NB4 (cell line): ENCODE measurements around the gene DPH2.

ENCODE experiments used
- DNase-seq: peaks from one replicate; pipeline ENCODE4 v3.0.0; 2010; ENCODE audit warnings: low read depth
- H3K4me3 ChIP-seq: one replicate; pipeline ENCODE4 v1.5.1; 2011; ENCODE audit warnings: mild to moderate bottlenecking, low read depth, low read length, moderate library complexity
- CTCF ChIP-seq: IDR thresholded peaks from one replicate; pipeline ENCODE4 v1.5.1; 2012; ENCODE audit warnings: low read depth, low read length
- MAX ChIP-seq: IDR thresholded peaks from 2 replicates; pipeline ENCODE4 v1.6.1; 2011; ENCODE audit warnings: low read depth, low read length
- MYC ChIP-seq: IDR thresholded peaks from 2 replicates; pipeline ENCODE4 v1.6.1; 2011; ENCODE audit warnings: low read depth, low read length
- POLR2A ChIP-seq: IDR thresholded peaks from 2 replicates; pipeline ENCODE4 v1.6.1; 2011; ENCODE audit warnings: mild to moderate bottlenecking; ENCODE audit not compliant: insufficient read length; ENCODE audit errors: extremely low read depth

The DPH2 gene

GRCh38 chr1:43997295-43997999 lies 27.6 kb downstream of the DPH2 start:
- TF ChIP-seq MAX (no peak), CTCF (no peak), MYC (no peak), POLR2A (no peak)
- no peak overlapping the region for H3K4me3 ChIP-seq
- DNase-seq: no peak

- DNase-seq: no peak
- H3K4me3 ChIP-seq: no peak overlapping the region
- TF ChIP-seq MAX (no peak), MYC (no peak), CTCF (no peak), POLR2A (no peak)
Observed at GRCh38 chr1:43998000-43998378, 28.2 kb downstream of the DPH2 start.

- DNase-seq: no peak
- no peak overlapping the region for H3K4me3 ChIP-seq
- TF ChIP-seq MAX (no peak), POLR2A (no peak), MYC (no peak), CTCF (no peak)
Observed at GRCh38 chr1:43999455-43999854, 29.6 kb downstream of the DPH2 start.

- TF ChIP-seq POLR2A: no peak
- no peak for TF ChIP-seq MAX
- TF ChIP-seq MYC: no peak
- TF ChIP-seq CTCF: no peak
- no peak overlapping the region for H3K4me3 ChIP-seq
- no peak for DNase-seq
Observed at GRCh38 chr1:44000122-44000665, 30.4 kb downstream of the DPH2 start.

- no peak for DNase-seq
Observed at GRCh38 chr1:44002165-44002564, 32.4 kb downstream of the DPH2 start.

GRCh38 chr1:44002606-44003157 lies 32.9 kb downstream of the DPH2 start:
- TF ChIP-seq MYC (no peak), CTCF (no peak), MAX (no peak), POLR2A (no peak)
- H3K4me3 ChIP-seq: no peak overlapping the region
- DNase-seq: no peak

More at GRCh38 chr1:44002165-44002564, 32.4 kb downstream of the DPH2 start:
- no peak overlapping the region for H3K4me3 ChIP-seq
- no peak for TF ChIP-seq MAX
